Activated CD4-positive, alpha-beta T cell treated with anti-CD3 and anti-CD28 coated beads for 24 hours (primary cell): ENCODE results near the gene ADCK2.
"Not testable (repeated sequence)": the region's sequence is repeated elsewhere in the genome, so short reads cannot be mapped to it uniquely, and the experiment has no call there.

Experiments
- DNase-seq, 2 donors: peaks; one replicate each; pipeline ENCODE4 v3.0.0-alpha.2; 2020; ENCODE audit warnings: low read depth in 2 of 2

Gene ADCK2

GRCh38 chr7:140695381-140695780, 22.6 kb downstream of the ADCK2 start:
- DNase-seq, result no peak

- peak; percentile 90 to 92 for DNase-seq
These were observed 23.4 kb downstream of the ADCK2 start for GRCh38 chr7:140696024-140696679.

- peak; percentile 59 for DNase-seq
These were observed 24.1 kb downstream of the ADCK2 start, which contains the start of gene NDUFB2 for GRCh38 chr7:140696680-140697446. NDUFB2 (plus strand) TSS chr7:140696708; CDS start chr7:140696745, 37 bp downstream.

GRCh38 chr7:140697447-140698143, 24.9 kb downstream of the ADCK2 start:
- DNase-seq, result no peak

- DNase-seq, result no peak
These were observed 25.7 kb downstream of the ADCK2 start for GRCh38 chr7:140698477-140698876.

GRCh38 chr7:140702774-140703173, 30.0 kb downstream of the ADCK2 start:
- no peak for DNase-seq

- no peak for DNase-seq
These were observed 31.5 kb downstream of the ADCK2 start for GRCh38 chr7:140704205-140704604.

- no peak for DNase-seq
These were observed 34.4 kb downstream of the ADCK2 start for GRCh38 chr7:140707132-140707531.

- not testable (repeated sequence) for DNase-seq
These were observed 36.0 kb downstream of the ADCK2 start for GRCh38 chr7:140708764-140709163.

- DNase-seq, result not testable (repeated sequence)
These were observed 39.6 kb downstream of the ADCK2 start for GRCh38 chr7:140712392-140712791.

GRCh38 chr7:140714331-140715040, 41.7 kb downstream of the ADCK2 start:
- DNase-seq, result no peak

GRCh38 chr7:140719721-140720120, 47.0 kb downstream of the ADCK2 start:
- DNase-seq, result no peak

- no peak for DNase-seq
These were observed 49.5 kb downstream of the ADCK2 start for GRCh38 chr7:140722254-140722653.

- DNase-seq, result no peak
These were observed 50.3 kb downstream of the ADCK2 start for GRCh38 chr7:140723006-140723405.

GRCh38 chr7:140723574-140723973, 50.8 kb downstream of the ADCK2 start:
- no peak for DNase-seq

- DNase-seq, result no peak
These were observed 52.0 kb downstream of the ADCK2 start for GRCh38 chr7:140724706-140725105.

GRCh38 chr7:140726281-140726680, 53.5 kb downstream of the ADCK2 start:
- DNase-seq, result no peak

GRCh38 chr7:140732416-140732815, 59.7 kb downstream of the ADCK2 start:
- DNase-seq, result no peak

GRCh38 chr7:140734096-140734495, 61.4 kb downstream of the ADCK2 start:
- DNase-seq, result no peak

- DNase-seq, result no peak
These were observed 62.0 kb downstream of the ADCK2 start for GRCh38 chr7:140734729-140735128.

- no peak for DNase-seq
These were observed 65.5 kb downstream of the ADCK2 start for GRCh38 chr7:140738280-140738679.

GRCh38 chr7:140743255-140743654, 70.5 kb downstream of the ADCK2 start:
- not testable (repeated sequence) for DNase-seq
